Esophagus muscularis mucosa (tissue), 4 donors: Measurements from ENCODE around the gene LYPD6B.

Experiments used
- CTCF ChIP-seq, 3 experiments: fragments of 200-600 bp in 2 of 3; fragments of 450-650 bp in 1 of 3; sonication (generic) in 2 of 3; IDR thresholded peaks; one replicate each; pipeline ENCODE4 v1.5.1; 2017 to 2019; ENCODE audit warnings: antibody characterized with exemption in 3 of 3, mild to moderate bottlenecking in 2 of 3, moderate library complexity in 1 of 3
- EP300 ChIP-seq: sonication (generic); formaldehyde crosslinking; IDR thresholded peaks from one replicate; pipeline ENCODE4 v1.6.1; 2017; ENCODE audit warnings: antibody characterized with exemption
- POLR2A ChIP-seq: fragments of 450-650 bp; IDR thresholded peaks from one replicate; pipeline ENCODE4 v1.6.1; 2017; ENCODE audit warnings: antibody characterized with exemption, moderate library complexity, mild to moderate bottlenecking, low read depth
- POLR2AphosphoS5 ChIP-seq, 2 donors: sonication (generic); formaldehyde crosslinking; IDR thresholded peaks; one replicate each; pipeline ENCODE4 v1.6.1; 2017; ENCODE audit warnings: antibody characterized with exemption in 2 of 2

DNA sequence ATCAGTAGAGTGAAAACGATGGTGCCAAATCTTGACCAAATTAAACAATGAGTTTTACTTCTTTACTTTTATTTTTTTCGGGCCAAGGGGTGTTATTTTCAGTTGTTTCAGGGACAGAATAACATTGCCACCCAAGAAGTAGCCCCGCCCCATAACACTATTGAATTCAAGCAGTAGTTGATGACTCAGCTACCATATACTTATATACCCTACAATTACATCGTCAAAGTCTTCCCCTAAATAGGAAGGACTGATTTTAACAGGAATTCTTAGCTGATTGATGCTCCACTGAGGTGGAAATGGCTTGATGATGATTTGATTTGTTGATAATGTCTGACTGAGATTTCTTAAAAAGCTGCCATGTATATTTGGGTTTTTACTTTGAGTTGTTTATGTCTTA, 24.7 kb downstream of the LYPD6B start:
- TF ChIP-seq POLR2A (no peak), CTCF (IDR thresholded peaks at IDR 0.05) (no peak), POLR2AphosphoS5 (IDR thresholded peaks at IDR 0.05) (no peak), EP300 (no peak)
